GM23338 (cell line): ENCODE measurements around the gene PIAS4. TPM values are rescaled to one million over a fixed set of nuclear protein-coding genes. Genes with fewer than 3 reads are reported as not detected.

Experiments used
- ATAC-seq: fragments of 200-7000 bp; cut with Tn5 transposase; 3 replicates; pipeline ENCODE4 v1.9.1; 2020
- DNase-seq: peaks from one replicate; pipeline ENCODE4 v3.0.0-alpha.2; 2015; ENCODE audit warnings: low spot score
- H2AFZ ChIP-seq: fragments of 200-600 bp; sonication (generic); 2 replicates; pipeline ENCODE4 v1.8.0; 2016; ENCODE audit warnings: antibody characterized with exemption, mild to moderate bottlenecking, moderate library complexity
- H3F3A ChIP-seq: fragments of 200-600 bp; sonication (generic); replicated peaks from 2 replicates; pipeline ENCODE4 v1.8.0; 2017; ENCODE audit warnings: antibody characterized with exemption, mixed run types, low read depth
- H3K27ac ChIP-seq: fragments of 200-600 bp; sonication (generic); 2 replicates; pipeline ENCODE4 v1.6.1; 2016; ENCODE audit warnings: low read depth
- H3K27me3 ChIP-seq: fragments of 200-600 bp; sonication (generic); 2 replicates; pipeline ENCODE4 v1.8.0; 2016; ENCODE audit warnings: mild to moderate bottlenecking, mixed run types, moderate library complexity; ENCODE audit not compliant: insufficient read depth
- H3K36me3 ChIP-seq: fragments of 200-600 bp; sonication (generic); 2 replicates; pipeline ENCODE4 v1.8.0; 2016; ENCODE audit warnings: mild to moderate bottlenecking; ENCODE audit not compliant: insufficient read depth
- H3K4me1 ChIP-seq: fragments of 200-600 bp; sonication (generic); 2 replicates; pipeline ENCODE4 v1.8.0; 2016; ENCODE audit warnings: mild to moderate bottlenecking, moderate library complexity; ENCODE audit not compliant: insufficient read depth
- H3K4me2 ChIP-seq: fragments of 200-600 bp; sonication (generic); 2 replicates; pipeline ENCODE4 v1.7.1; 2017; ENCODE audit warnings: mixed run types
- H3K4me3 ChIP-seq: fragments of 200-600 bp; sonication (generic); 2 replicates; pipeline ENCODE4 v1.6.1; 2016; ENCODE audit warnings: mixed run types
- H3K79me2 ChIP-seq: fragments of 200-600 bp; sonication (generic); replicated peaks from 2 replicates; pipeline ENCODE4 v1.8.0; 2017; ENCODE audit warnings: mild to moderate bottlenecking; ENCODE audit not compliant: insufficient read depth
- H3K9me2 ChIP-seq: fragments of 200-600 bp; sonication (generic); 2 replicates; pipeline ENCODE4 v1.8.0; 2017; ENCODE audit not compliant: insufficient read depth
- H4K20me1 ChIP-seq: fragments of 200-600 bp; sonication (generic); replicated peaks from 2 replicates; pipeline ENCODE4 v1.8.0; 2017; ENCODE audit warnings: mild to moderate bottlenecking; ENCODE audit not compliant: insufficient read depth
- H3K27ac Mint-ChIP-seq: 2 replicates; pipeline ENCODE4 v1.8.0; 2020; ENCODE audit warnings: inconsistent platforms, mild to moderate bottlenecking, moderate library complexity, mixed read lengths
- H3K27me3 Mint-ChIP-seq: 3 replicates; pipeline ENCODE4 v1.8.0; 2022; ENCODE audit warnings: low read depth, mild to moderate bottlenecking, moderate library complexity, mixed read lengths, inconsistent platforms; ENCODE audit not compliant: insufficient read depth, poor library complexity
- H3K36me3 Mint-ChIP-seq: 3 replicates; pipeline ENCODE4 v1.8.0; 2021; ENCODE audit warnings: low read depth, mild to moderate bottlenecking, inconsistent platforms, moderate library complexity, mixed read lengths
- H3K4me1 Mint-ChIP-seq: 3 replicates; pipeline ENCODE4 v1.8.0; 2020; ENCODE audit warnings: mild to moderate bottlenecking, inconsistent platforms, mixed read lengths
- H3K4me3 Mint-ChIP-seq: 3 replicates; pipeline ENCODE4 v1.8.0; 2021; ENCODE audit warnings: moderate library complexity, mild to moderate bottlenecking, inconsistent platforms, mixed read lengths
- H3K9me3 Mint-ChIP-seq: 3 replicates; pipeline ENCODE4 v1.8.0; 2020; ENCODE audit warnings: moderate library complexity, mild to moderate bottlenecking, inconsistent platforms, mixed read lengths
- CREB1 ChIP-seq: fragments of 250-450 bp; sonication (Bioruptor Pico); IDR thresholded peaks from 2 replicates; pipeline ENCODE4 v1.5.0; 2020; ENCODE audit warnings: low read depth, mild to moderate bottlenecking, moderate library complexity
- CTCF ChIP-seq, 2 experiments: fragments of 200-600 bp in 1 of 2; sonication (generic) in 1 of 2; conservative IDR thresholded peaks; 2 replicates each; pipeline versions ENCODE4 v1.5.1 to v1.6.1; 2016 to 2017; ENCODE audit warnings: antibody characterized with exemption in 2 of 2, low read depth in 2 of 2, mild to moderate bottlenecking in 2 of 2, moderate library complexity in 1 of 2
- ETS1 ChIP-seq: IDR thresholded peaks from 2 replicates; pipeline ENCODE4 v1.6.1; 2016; ENCODE audit warnings: antibody characterized with exemption
- EZH2 ChIP-seq: fragments of 200-600 bp; sonication (generic); IDR thresholded peaks from one replicate; pipeline ENCODE4 v1.8.0; 2017; ENCODE audit warnings: antibody characterized with exemption, mild to moderate bottlenecking, low read depth; ENCODE audit not compliant: unreplicated experiment
- EZH2phosphoT487 ChIP-seq: fragments of 200-600 bp; sonication (generic); IDR thresholded peaks from one replicate; pipeline ENCODE4 v1.8.1; 2018; ENCODE audit warnings: antibody characterized with exemption; ENCODE audit not compliant: unreplicated experiment
- JUNB ChIP-seq: IDR thresholded peaks from one replicate; pipeline ENCODE4 v1.6.1; 2016; ENCODE audit warnings: antibody characterized with exemption; ENCODE audit not compliant: unreplicated experiment
- NANOG ChIP-seq: IDR thresholded peaks from 2 replicates; pipeline ENCODE4 v1.6.1; 2016; ENCODE audit warnings: antibody characterized with exemption, borderline replicate concordance
- POLR2AphosphoS5 ChIP-seq: IDR thresholded peaks from 2 replicates; pipeline ENCODE4 v1.6.1; 2016; ENCODE audit warnings: antibody characterized with exemption, low read depth
- STAT1 ChIP-seq: IDR thresholded peaks from one replicate; pipeline ENCODE4 v1.6.1; 2016; ENCODE audit warnings: antibody characterized with exemption; ENCODE audit not compliant: unreplicated experiment
- ZNF114 ChIP-seq: fragments of 250-450 bp; sonication (Bioruptor Pico); IDR thresholded peaks from 2 replicates; pipeline ENCODE4 v1.5.0; 2020; ENCODE audit warnings: mild to moderate bottlenecking, moderate library complexity
- ZNF331 ChIP-seq: fragments of 250-450 bp; sonication (Bioruptor Pico); IDR thresholded peaks from 2 replicates; pipeline ENCODE4 v1.5.0; 2020; ENCODE audit warnings: low read depth, mild to moderate bottlenecking, moderate library complexity
- polyA plus RNA-seq: library from polyadenylated mRNA; unstranded; fragments of >200 nt; fragmentation: Nextera tagmentation; extraction: Ambion mirVana; gene quantifications from 2 replicates; pipeline ENCODE4 v1.2.1, GENCODE V29; 2016
- total RNA-seq: library from RNA; depleted of rRNA; stranded (reverse); fragments of >200 nt; shearing (Covaris generic); gene quantifications from 2 replicates; pipeline ENCODE4 v1.2.3, GENCODE V29; 2014
- TF ChIP-seq, protein P1 (sequence below): fragments of 250-450 bp; sonication (Bioruptor Pico); IDR thresholded peaks from 2 replicates; pipeline ENCODE4 v1.5.0; 2020; ENCODE audit warnings: mild to moderate bottlenecking, moderate library complexity

Gene PIAS4
- total and polyA plus RNA-seq, 2 experiments from 2014 or later: 17.0 to 48.4 TPM

GRCh38 chr19:3990815-3991117, 16.8 kb upstream of the PIAS4 start:
- Mint-ChIP-seq H3K36me3 (no peaks in the 10 kb centered on the region), H3K9me3 (peaks cover 6% of the 10 kb centered on the region; the same call in 2 of the 3 replicates), H3K27ac (no peak overlapping the region), H3K27me3 (peaks cover 19% of the 10 kb centered on the region), H3K4me3 (peak overlapping the region; percentile 12; the same call in 1 of the 3 replicates), H3K4me1 (peaks cover 19% of the 10 kb centered on the region)
- ATAC-seq: no peak
- H3K4me1 ChIP-seq: peaks cover 9% of the 10 kb centered on the region
- peaks cover 3% of the 10 kb centered on the region; the same call in 1 of the 2 replicates for H3F3A ChIP-seq
- H3K27me3 ChIP-seq: peaks cover 5% of the 10 kb centered on the region; the same call in 1 of the 2 replicates
- no peak overlapping the region for H3K4me3 ChIP-seq
- H3K36me3 ChIP-seq: no peaks in the 10 kb centered on the region
- H3K4me2 ChIP-seq: no peak overlapping the region
- 0 out of 2 replicates have a peak, but pooled peaks cover 3% of the 10 kb centered on the region for H3K9me2 ChIP-seq
- TF ChIP-seq POLR2AphosphoS5: no peak
- H2AFZ ChIP-seq: peak overlapping the region; percentile 3
- H3K79me2 ChIP-seq: no peaks in the 10 kb centered on the region
- no peaks in the 10 kb centered on the region for H4K20me1 ChIP-seq
- no peak overlapping the region for H3K27ac ChIP-seq
- DNase-seq: no peak

DNA sequence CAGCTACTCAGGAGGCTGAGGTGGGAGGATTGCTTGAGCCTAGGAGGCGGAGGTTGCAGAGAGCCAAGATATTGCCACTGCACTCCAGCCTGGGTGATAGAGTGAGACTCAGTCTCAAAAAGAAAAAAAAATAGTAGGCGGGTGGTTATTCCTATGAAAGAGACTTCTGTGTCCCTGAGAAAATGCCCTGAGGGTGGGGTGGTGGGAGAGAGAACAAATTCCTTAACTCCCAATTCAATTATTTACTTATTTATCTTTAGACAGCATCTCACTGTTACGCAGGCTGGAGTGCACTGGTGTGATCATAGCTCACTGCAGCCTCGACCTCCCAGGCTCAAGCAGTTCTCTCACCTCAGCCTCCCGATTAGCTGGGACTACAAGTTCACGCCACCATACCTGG, 11.9 kb upstream of the PIAS4 start:
- H3K27ac ChIP-seq: no peak overlapping the region
- DNase-seq (no peak), ATAC-seq (no peak)
- no peaks in the 10 kb centered on the region for H3K36me3 Mint-ChIP-seq
- H3K9me3 Mint-ChIP-seq: peaks cover 3% of the 10 kb centered on the region; the same call in 2 of the 3 replicates
- no peaks in the 10 kb centered on the region for H3K36me3 ChIP-seq
- no peaks in the 10 kb centered on the region for H3K27me3 ChIP-seq
- H3K9me2 ChIP-seq: 0 out of 2 replicates have a peak, but pooled peaks cover 3% of the 10 kb centered on the region
- H3K4me3 Mint-ChIP-seq: no peak overlapping the region
- H2AFZ ChIP-seq: no peak overlapping the region
- no peaks in the 10 kb centered on the region for H3F3A ChIP-seq
- no peaks in the 10 kb centered on the region for H3K4me1 ChIP-seq
- H3K4me2 ChIP-seq: no peak overlapping the region
- H3K4me3 ChIP-seq: no peak overlapping the region
- no peaks in the 10 kb centered on the region for H3K79me2 ChIP-seq
- peaks cover 4% of the 10 kb centered on the region for H3K27me3 Mint-ChIP-seq
- no peaks in the 10 kb centered on the region for H4K20me1 ChIP-seq
- no peaks in the 10 kb centered on the region for H3K4me1 Mint-ChIP-seq
- no peak overlapping the region for H3K27ac Mint-ChIP-seq
- no peak for TF ChIP-seq POLR2AphosphoS5
- no peak for TF ChIP-seq JUNB
- no peak for TF ChIP-seq EZH2phosphoT487
- no peak for TF ChIP-seq CREB1 (CRISPR knock-in tag)
- TF ChIP-seq, protein P1, sequence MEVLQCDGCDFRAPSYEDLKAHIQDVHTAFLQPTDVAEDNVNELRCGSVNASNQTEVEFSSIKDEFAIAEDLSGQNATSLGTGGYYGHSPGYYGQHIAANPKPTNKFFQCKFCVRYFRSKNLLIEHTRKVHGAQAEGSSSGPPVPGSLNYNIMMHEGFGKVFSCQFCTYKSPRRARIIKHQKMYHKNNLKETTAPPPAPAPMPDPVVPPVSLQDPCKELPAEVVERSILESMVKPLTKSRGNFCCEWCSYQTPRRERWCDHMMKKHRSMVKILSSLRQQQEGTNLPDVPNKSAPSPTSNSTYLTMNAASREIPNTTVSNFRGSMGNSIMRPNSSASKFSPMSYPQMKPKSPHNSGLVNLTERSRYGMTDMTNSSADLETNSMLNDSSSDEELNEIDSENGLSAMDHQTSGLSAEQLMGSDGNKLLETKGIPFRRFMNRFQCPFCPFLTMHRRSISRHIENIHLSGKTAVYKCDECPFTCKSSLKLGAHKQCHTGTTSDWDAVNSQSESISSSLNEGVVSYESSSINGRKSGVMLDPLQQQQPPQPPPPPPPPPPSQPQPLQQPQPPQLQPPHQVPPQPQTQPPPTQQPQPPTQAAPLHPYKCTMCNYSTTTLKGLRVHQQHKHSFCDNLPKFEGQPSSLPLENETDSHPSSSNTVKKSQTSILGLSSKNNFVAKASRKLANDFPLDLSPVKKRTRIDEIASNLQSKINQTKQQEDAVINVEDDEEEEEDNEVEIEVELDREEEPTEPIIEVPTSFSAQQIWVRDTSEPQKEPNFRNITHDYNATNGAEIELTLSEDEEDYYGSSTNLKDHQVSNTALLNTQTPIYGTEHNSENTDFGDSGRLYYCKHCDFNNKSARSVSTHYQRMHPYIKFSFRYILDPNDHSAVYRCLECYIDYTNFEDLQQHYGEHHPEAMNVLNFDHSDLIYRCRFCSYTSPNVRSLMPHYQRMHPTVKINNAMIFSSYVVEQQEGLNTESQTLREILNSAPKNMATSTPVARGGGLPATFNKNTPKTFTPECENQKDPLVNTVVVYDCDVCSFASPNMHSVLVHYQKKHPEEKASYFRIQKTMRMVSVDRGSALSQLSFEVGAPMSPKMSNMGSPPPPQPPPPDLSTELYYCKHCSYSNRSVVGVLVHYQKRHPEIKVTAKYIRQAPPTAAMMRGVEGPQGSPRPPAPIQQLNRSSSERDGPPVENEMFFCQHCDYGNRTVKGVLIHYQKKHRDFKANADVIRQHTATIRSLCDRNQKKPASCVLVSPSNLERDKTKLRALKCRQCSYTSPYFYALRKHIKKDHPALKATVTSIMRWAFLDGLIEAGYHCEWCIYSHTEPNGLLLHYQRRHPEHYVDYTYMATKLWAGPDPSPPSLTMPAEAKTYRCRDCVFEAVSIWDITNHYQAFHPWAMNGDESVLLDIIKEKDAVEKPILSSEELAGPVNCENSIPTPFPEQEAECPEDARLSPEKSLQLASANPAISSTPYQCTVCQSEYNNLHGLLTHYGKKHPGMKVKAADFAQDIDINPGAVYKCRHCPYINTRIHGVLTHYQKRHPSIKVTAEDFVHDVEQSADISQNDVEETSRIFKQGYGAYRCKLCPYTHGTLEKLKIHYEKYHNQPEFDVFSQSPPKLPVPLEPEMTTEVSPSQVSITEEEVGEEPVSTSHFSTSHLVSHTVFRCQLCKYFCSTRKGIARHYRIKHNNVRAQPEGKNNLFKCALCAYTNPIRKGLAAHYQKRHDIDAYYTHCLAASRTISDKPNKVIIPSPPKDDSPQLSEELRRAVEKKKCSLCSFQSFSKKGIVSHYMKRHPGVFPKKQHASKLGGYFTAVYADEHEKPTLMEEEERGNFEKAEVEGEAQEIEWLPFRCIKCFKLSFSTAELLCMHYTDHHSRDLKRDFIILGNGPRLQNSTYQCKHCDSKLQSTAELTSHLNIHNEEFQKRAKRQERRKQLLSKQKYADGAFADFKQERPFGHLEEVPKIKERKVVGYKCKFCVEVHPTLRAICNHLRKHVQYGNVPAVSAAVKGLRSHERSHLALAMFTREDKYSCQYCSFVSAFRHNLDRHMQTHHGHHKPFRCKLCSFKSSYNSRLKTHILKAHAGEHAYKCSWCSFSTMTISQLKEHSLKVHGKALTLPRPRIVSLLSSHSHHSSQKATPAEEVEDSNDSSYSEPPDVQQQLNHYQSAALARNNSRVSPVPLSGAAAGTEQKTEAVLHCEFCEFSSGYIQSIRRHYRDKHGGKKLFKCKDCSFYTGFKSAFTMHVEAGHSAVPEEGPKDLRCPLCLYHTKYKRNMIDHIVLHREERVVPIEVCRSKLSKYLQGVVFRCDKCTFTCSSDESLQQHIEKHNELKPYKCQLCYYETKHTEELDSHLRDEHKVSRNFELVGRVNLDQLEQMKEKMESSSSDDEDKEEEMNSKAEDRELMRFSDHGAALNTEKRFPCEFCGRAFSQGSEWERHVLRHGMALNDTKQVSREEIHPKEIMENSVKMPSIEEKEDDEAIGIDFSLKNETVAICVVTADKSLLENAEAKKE (CRISPR knock-in tag): no peak
- no peak for TF ChIP-seq CTCF (conservative IDR thresholded peaks at IDR 0.05; ENCODE audit: low read depth in 2 of 2)
- no peak for TF ChIP-seq EZH2
- TF ChIP-seq ETS1: no peak
- no peak for TF ChIP-seq STAT1
- TF ChIP-seq NANOG: no peak
- no peak for TF ChIP-seq ZNF331 (CRISPR knock-in tag)
- TF ChIP-seq ZNF114 (CRISPR knock-in tag): no peak
